NT2/D1 (cell line): ENCODE results near the gene MRPS22.

Experiments
- SUZ12 ChIP-seq: IDR thresholded peaks from 2 replicates; pipeline ENCODE4 v1.6.1; 2011; ENCODE audit not compliant: insufficient read length, insufficient read depth; ENCODE audit errors: extremely low read depth
- ZNF274 ChIP-seq: IDR thresholded peaks from 2 replicates; pipeline ENCODE4 v1.6.1; 2011; ENCODE audit warnings: mild to moderate bottlenecking, low read depth, low read length

GRCh38 chr3:139296141-139296718 is 47.6 kb upstream of the MRPS22 start:
- TF ChIP-seq SUZ12 (no peak), ZNF274 (no peak)
